Mesenchymal stem cell (in vitro differentiated cells and primary cell): ENCODE results near the gene KRTAP10-10.
"Not testable (repeated sequence)": the region's sequence is repeated elsewhere in the genome, so short reads cannot be mapped to it uniquely, and the experiment has no call there.

Experiments used
- DNase-seq: peaks from one replicate; pipeline ENCODE4 v3.0.0-alpha.2; 2013
- H2AFZ ChIP-seq: one replicate; pipeline ENCODE4 v1.6.1; 2013; ENCODE audit warnings: low read depth, mild to moderate bottlenecking, control low read depth, inconsistent platforms, low read length, moderate library complexity
- H2AK5ac ChIP-seq: 2 replicates; pipeline ENCODE4 v1.6.1; 2013; ENCODE audit warnings: low read length, moderate library complexity, mild to moderate bottlenecking, inconsistent platforms; ENCODE audit not compliant: severe bottlenecking
- H2BK120ac ChIP-seq: one replicate; pipeline ENCODE4 v1.6.1; 2013; ENCODE audit warnings: low read depth, mild to moderate bottlenecking, inconsistent platforms, low read length, moderate library complexity
- H2BK12ac ChIP-seq, 2 experiments: one replicate each; pipeline ENCODE4 v1.6.1; 2013; ENCODE audit warnings: inconsistent platforms in 2 of 2, low read length in 2 of 2, mild to moderate bottlenecking in 2 of 2, moderate library complexity in 2 of 2, control low read depth in 1 of 2
- H2BK15ac ChIP-seq: one replicate; pipeline ENCODE4 v1.6.1; 2013; ENCODE audit warnings: mild to moderate bottlenecking, low read depth, inconsistent platforms; ENCODE audit not compliant: poor library complexity, severe bottlenecking
- H2BK5ac ChIP-seq: 2 replicates; pipeline ENCODE4 v1.6.1; 2013; ENCODE audit warnings: low read depth, mild to moderate bottlenecking, low read length, control low read depth, inconsistent platforms; ENCODE audit not compliant: poor library complexity, severe bottlenecking
- H3K14ac ChIP-seq, 2 experiments: one replicate each; pipeline ENCODE4 v1.6.1; 2013; ENCODE audit warnings: inconsistent platforms in 2 of 2, low read length in 2 of 2, control low read depth in 1 of 2, mild to moderate bottlenecking in 1 of 2, moderate library complexity in 1 of 2
- H3K18ac ChIP-seq, 2 experiments: one replicate each; pipeline ENCODE4 v1.6.1; 2013; ENCODE audit warnings: inconsistent platforms in 2 of 2, low read length in 2 of 2, control low read depth in 1 of 2, low read depth in 1 of 2, mild to moderate bottlenecking in 1 of 2
- H3K23ac ChIP-seq, 2 experiments: one replicate each; pipeline ENCODE4 v1.6.1; 2013; ENCODE audit warnings: inconsistent platforms in 2 of 2, low read length in 2 of 2, mild to moderate bottlenecking in 2 of 2, moderate library complexity in 2 of 2, control low read depth in 1 of 2
- H3K27ac ChIP-seq: 2 replicates; pipeline ENCODE4 v1.5.1; 2013; ENCODE audit warnings: mild to moderate bottlenecking, moderate library complexity, low read length, control low read depth, inconsistent platforms; ENCODE audit not compliant: poor library complexity, severe bottlenecking
- H3K27me3 ChIP-seq, 2 experiments: 2 replicates each; pipeline versions ENCODE4 v1.6.1 to v1.7.0; 2013; ENCODE audit warnings: low read length in 2 of 2, mild to moderate bottlenecking in 2 of 2, moderate library complexity in 2 of 2, control low read depth in 1 of 2, inconsistent platforms in 1 of 2; ENCODE audit not compliant: control insufficient read depth in 1 of 2, insufficient read depth in 1 of 2
- H3K36me3 ChIP-seq, 2 experiments: 2 replicates each; pipeline versions ENCODE4 v1.6.1 to v1.7.0; 2013; ENCODE audit warnings: low read length in 2 of 2, control low read depth in 1 of 2, inconsistent platforms in 1 of 2, low read depth in 1 of 2, mild to moderate bottlenecking in 1 of 2; ENCODE audit not compliant: insufficient read depth in 2 of 2, control insufficient read depth in 1 of 2
- H3K4ac ChIP-seq, 2 experiments: one replicate each; pipeline ENCODE4 v1.6.1; 2013; ENCODE audit warnings: inconsistent platforms in 2 of 2, low read length in 2 of 2, mild to moderate bottlenecking in 2 of 2, moderate library complexity in 2 of 2, control low read depth in 1 of 2, low read depth in 1 of 2
- H3K4me1 ChIP-seq: 2 replicates; pipeline ENCODE4 v1.6.1; 2013; ENCODE audit warnings: low read depth, low read length, control low read depth; ENCODE audit not compliant: control insufficient read depth, insufficient read depth
- H3K4me2 ChIP-seq: 2 replicates; pipeline ENCODE4 v1.6.1; 2013; ENCODE audit warnings: low read length, mild to moderate bottlenecking, inconsistent platforms; ENCODE audit not compliant: poor library complexity, severe bottlenecking
- H3K4me3 ChIP-seq, 2 experiments: 2 replicates each; pipeline versions ENCODE4 v1.5.1 to v1.7.0; 2013; ENCODE audit warnings: low read length in 2 of 2, mild to moderate bottlenecking in 2 of 2, control low read depth in 1 of 2, low read depth in 1 of 2; ENCODE audit not compliant: insufficient read depth in 1 of 2
- H3K79me1 ChIP-seq: replicated peaks from 2 replicates; pipeline ENCODE4 v1.6.1; 2013; ENCODE audit warnings: mild to moderate bottlenecking, control low read depth, low read length, inconsistent platforms; ENCODE audit not compliant: poor library complexity, severe bottlenecking
- H3K9ac ChIP-seq: 2 replicates; pipeline ENCODE4 v1.7.0; 2013; ENCODE audit warnings: mild to moderate bottlenecking, low read length, moderate library complexity
- H3K9me3 ChIP-seq: 2 replicates; pipeline ENCODE4 v1.7.0; 2013; ENCODE audit warnings: mild to moderate bottlenecking, low read length; ENCODE audit not compliant: control insufficient read depth
- H4K8ac ChIP-seq: one replicate; pipeline ENCODE4 v1.6.1; 2013; ENCODE audit warnings: inconsistent platforms, mild to moderate bottlenecking, low read length, moderate library complexity
- H4K91ac ChIP-seq: one replicate; pipeline ENCODE4 v1.6.1; 2013; ENCODE audit warnings: mild to moderate bottlenecking, low read length, inconsistent platforms
- WGBS: methylation state at CpG from one replicate; pipeline ENCODE4 v1.1.7; 2013; ENCODE audit warnings: mixed read lengths; 5-methylcytosine and 5-hydroxymethylcytosine counted together

The KRTAP10-10 gene

GRCh38 chr21:44632067-44632466, 5.1 kb upstream of the KRTAP10-10 start:
- Histone ChIP-seq H3K36me3 (no peaks in the 10 kb centered on the region), H3K9ac (no peak overlapping the region), H2AFZ (no peak overlapping the region), H3K79me1 (no peaks in the 10 kb centered on the region), H2BK5ac (no peak overlapping the region), H3K4me2 (no peak overlapping the region), H4K8ac (no peak overlapping the region), H2BK12ac (no peak overlapping the region), H3K4me3 (no peak overlapping the region), H2BK120ac (no peak overlapping the region), H3K4me1 (no peaks in the 10 kb centered on the region), H3K9me3 (peaks cover 28% of the 10 kb centered on the region), H3K27ac (no peak overlapping the region), H3K18ac (no peak overlapping the region), H4K91ac (no peak overlapping the region), H3K4ac (no peak overlapping the region), H3K14ac (no peak overlapping the region), H3K23ac (no peak overlapping the region), H3K27me3 (peaks cover 0 to 8% of the 10 kb centered on the region in 2 experiments), H2AK5ac (no peak overlapping the region), H2BK15ac (no peak overlapping the region)
- WGBS = no CpG with 5 or more reads among the region's 1 CpG
- no peak for DNase-seq

DNA sequence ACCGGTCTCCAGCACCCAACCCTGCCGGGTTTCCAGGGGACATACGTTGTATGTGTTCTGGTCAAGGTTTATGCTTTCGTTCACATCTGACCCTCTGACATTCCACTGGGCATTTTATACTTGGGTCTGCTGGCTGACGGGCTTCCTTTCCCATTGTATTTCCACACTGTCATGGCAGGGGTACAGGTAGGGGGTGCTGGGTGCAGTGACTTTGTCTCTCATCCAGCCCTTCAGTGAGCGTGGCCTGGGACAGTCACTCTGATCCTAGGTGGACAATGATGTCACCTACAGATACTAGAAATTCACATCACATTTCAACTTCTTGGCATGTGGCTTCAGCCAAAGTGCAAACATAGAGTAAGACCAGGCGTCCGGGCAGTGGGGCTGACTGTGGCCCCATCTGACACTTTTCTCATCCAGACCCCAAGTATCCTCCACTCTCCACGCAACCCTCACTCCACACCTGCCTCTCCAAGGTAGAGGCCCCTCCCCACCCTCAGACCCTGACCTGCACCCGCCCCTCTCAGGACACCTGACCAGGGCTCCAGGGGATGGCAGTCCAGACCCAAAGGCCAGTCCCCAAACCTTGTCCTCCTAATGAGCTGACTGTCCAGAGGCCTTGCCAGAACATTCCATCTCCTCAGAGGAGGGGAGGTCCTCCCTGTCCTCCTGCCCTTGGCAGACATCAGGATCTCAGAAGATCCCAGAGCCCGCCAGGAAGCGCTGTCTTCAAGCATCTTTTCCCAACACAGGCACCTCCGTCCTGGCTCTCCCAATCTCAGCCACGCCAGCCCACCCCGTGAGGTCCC, 743 bp upstream of the KRTAP10-10 start:
- H2AK5ac ChIP-seq = no peak overlapping the region
- no peak overlapping the region for H3K4me2 ChIP-seq
- H2AFZ ChIP-seq = no peak overlapping the region
- H4K8ac ChIP-seq = no peak overlapping the region
- H3K14ac ChIP-seq = no peak overlapping the region
- no peak overlapping the region for H2BK120ac ChIP-seq
- no peak overlapping the region for H2BK15ac ChIP-seq
- no peak overlapping the region for H3K27ac ChIP-seq
- H3K4me3 ChIP-seq = no peak overlapping the region
- no peak overlapping the region for H3K18ac ChIP-seq
- no peaks in the 10 kb centered on the region for H3K79me1 ChIP-seq
- no peaks in the 10 kb centered on the region for H3K36me3 ChIP-seq
- H3K4me1 ChIP-seq = no peaks in the 10 kb centered on the region
- H2BK12ac ChIP-seq = no peak overlapping the region
- H3K4ac ChIP-seq = no peak overlapping the region
- H3K23ac ChIP-seq = no peak overlapping the region
- H3K9ac ChIP-seq = no peak overlapping the region
- peaks cover 34% of the 10 kb centered on the region for H3K9me3 ChIP-seq
- H3K27me3 ChIP-seq = peaks cover 0 to 14% of the 10 kb centered on the region in 2 experiments
- H4K91ac ChIP-seq = no peak overlapping the region
- DNase-seq = no peak
- WGBS = 78% methylated on average over 14 of the region's 15 CpGs
- H2BK5ac ChIP-seq = no peak overlapping the region

DNA sequence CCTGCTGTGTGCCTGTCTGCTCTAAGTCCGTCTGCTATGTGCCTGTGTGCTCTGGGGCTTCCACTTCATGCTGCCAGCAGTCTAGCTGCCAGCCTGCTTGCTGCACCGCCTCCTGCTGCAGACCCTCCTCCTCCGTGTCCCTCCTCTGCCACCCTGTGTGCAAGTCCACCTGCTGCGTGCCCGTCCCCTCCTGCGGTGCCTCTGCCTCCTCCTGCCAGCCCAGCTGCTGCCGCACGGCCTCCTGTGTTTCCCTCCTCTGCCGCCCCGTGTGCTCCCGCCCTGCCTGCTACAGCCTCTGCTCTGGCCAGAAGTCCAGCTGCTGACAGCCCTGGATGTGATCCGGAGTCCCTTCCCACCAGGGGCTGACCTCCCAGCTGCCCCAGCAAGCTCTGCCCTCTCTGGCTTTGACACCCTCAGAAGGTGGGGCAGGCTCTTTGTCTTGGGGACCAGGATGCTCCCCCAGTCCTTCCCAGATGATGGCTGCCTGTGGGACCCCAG, 744 bp downstream of the KRTAP10-10 start:
- H3K18ac ChIP-seq, H3K4me2 ChIP-seq, H3K14ac ChIP-seq, H2BK120ac ChIP-seq, DNase-seq, H3K4ac ChIP-seq, H2BK15ac ChIP-seq, H2AK5ac ChIP-seq, H2AFZ ChIP-seq, H2BK5ac ChIP-seq, H3K23ac ChIP-seq, H3K9ac ChIP-seq, H2BK12ac ChIP-seq, H3K4me1 ChIP-seq, H3K4me3 ChIP-seq, H3K79me1 ChIP-seq, H4K91ac ChIP-seq, H3K27ac ChIP-seq, H4K8ac ChIP-seq, H3K36me3 ChIP-seq: not testable (repeated sequence)
- Histone ChIP-seq H3K9me3 (peaks cover 29% of the 10 kb centered on the region), H3K27me3 (peaks cover 0 to 14% of the 10 kb centered on the region in 2 experiments)
- WGBS = 75% methylated on average over 3 of the region's 12 CpGs

DNA sequence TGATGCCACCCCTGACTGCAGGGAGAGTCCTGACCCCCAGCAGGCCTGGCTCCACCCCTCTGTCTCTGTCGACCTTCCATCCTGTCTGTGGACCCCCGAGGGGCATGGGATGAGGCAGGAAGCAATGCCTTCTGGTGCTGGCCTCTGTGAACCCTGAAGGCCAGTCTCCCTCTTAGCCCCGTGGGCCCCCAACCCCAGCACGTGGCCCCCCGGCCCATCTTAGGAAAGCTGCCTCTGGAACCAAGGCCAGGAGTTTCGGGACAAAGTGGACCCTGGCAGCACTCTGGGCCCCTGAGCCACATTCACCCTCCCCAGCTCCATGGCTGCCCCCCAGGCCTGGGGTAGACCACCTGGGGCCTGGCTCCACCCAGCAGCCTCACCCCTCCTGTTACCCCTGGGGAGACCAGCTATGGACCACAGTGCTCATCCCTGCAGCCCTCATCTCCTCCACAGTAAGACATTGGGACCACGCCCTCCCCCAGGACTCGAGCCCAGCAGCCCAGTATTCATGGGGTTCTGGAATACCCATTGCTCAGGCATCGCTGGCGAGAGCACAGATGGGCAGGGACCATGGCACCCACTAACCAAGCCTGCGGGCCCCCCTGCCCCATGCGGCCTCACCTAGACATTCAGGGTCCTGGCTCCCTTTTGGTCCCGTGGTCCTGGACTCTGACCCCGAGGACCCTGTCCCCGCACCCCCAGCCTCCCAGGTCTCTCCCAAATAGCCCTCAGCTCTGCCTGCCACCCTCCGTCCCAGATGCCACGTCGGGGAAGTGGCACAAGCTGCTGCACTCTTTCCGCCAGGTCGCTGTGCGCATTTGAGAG, 1.6 kb downstream of the KRTAP10-10 start:
- not testable (repeated sequence) for H3K4me2 ChIP-seq, H3K14ac ChIP-seq, H2AK5ac ChIP-seq, DNase-seq, H3K4ac ChIP-seq, H3K27ac ChIP-seq, H3K4me3 ChIP-seq, H3K36me3 ChIP-seq, H4K91ac ChIP-seq, H2BK5ac ChIP-seq, H3K4me1 ChIP-seq, H3K79me1 ChIP-seq, H3K23ac ChIP-seq, H3K18ac ChIP-seq, H2BK12ac ChIP-seq, H2BK15ac ChIP-seq, H3K9ac ChIP-seq, H2AFZ ChIP-seq, H4K8ac ChIP-seq, H2BK120ac ChIP-seq
- 90% methylated on average over 15 of the region's 21 CpGs for WGBS
- Histone ChIP-seq H3K9me3 (peaks cover 37% of the 10 kb centered on the region), H3K27me3 (peaks cover 0 to 14% of the 10 kb centered on the region in 2 experiments)
